Activated CD8-positive, alpha-beta memory T cell treated with anti-CD3 and anti-CD28 coated beads, Interleukin-2, amount 50 U/mL, for 48 hours (primary cell): Measurements from ENCODE around the gene CBLC.

ENCODE experiments used
- DNase-seq: peaks from one replicate; pipeline ENCODE4 v3.0.0-alpha.2; 2020

CBLC gene

DNA sequence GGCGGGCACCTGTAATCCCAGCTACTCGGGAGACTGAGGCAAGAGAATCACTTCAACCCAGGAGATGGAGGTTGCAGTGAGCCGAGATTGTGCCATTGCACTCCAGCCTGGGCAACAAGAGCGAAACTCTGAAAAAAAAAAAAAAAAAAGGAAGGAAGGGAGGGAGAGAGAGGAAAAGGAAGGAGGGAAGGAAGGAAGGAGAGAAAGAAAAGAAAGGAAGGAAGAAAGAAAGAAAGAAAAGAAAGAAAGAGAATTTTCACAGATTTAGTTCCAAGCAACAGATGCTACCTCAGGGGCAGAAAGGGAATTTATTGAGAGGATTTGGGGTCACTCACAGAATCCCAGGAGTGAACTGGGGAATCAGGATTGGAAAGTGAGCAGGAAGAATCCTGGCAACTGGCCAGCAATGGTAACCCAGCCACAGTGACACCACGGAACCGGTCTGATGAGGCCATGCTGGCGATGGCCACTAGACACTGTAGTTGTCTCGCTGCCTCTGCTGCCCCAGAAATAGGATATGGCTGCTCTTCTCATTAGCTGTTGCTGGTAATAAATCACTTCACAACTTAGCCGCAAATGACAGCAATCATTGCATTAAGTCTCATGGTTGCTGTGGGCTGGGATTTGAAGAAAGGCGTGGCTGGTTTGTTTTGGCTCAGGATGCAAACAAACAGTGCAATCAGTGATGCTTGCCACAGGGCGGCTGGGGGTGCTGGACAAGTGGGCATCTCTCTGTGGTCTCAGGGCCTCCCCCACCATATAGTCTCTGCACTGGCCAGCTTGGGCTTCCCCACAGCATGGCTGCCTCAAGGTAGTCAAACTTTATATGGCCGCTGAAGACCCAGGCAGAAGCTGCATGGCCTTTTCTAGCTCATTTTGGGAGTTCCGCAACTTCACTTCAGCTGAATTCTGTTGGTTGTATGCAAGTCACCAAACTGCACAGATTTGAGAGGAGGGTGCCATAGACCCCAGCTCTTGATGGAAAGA, 26.0 kb downstream of the CBLC start:
- no peak for DNase-seq

DNA sequence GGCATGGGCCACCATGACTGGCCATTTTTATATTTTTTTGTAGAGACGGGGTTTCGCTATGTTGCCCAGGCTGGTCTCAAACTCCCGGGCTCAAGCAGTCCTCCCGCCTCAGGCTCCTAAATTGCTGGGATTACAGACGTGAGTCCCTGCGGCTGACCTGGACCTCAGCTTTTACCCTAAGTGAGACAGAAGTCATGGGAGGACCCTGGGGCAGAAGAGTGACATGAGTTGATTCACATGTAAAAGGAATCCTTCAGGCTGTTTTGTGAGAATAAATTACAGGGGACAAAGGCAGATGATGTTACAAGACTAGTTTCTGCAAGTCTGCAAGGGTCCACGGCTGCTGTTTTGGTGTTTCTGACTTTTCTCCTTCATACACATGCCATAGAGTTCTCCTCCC, 28.6 kb downstream of the CBLC start:
- no peak for DNase-seq

DNA sequence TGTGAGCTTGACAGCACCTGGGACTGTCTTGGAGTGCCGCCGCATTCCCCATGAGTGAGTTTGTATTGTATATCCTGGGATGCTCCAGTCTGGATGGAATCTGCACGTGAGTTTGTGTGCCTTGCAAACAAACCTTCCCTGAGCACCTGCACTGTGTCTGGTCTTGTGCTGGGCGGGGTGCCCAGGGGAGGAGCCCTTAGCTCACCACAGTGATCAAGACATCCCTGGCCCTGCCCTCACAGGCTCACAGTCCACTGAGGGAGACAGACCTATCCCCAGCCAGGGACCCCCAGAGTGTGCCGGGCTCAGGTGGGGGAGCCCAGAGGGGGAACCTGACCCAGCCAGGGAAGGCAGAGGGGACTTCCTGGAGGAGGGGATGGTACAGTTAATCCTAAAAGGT, 29.5 kb downstream of the CBLC start:
- DNase-seq = no peak

DNA sequence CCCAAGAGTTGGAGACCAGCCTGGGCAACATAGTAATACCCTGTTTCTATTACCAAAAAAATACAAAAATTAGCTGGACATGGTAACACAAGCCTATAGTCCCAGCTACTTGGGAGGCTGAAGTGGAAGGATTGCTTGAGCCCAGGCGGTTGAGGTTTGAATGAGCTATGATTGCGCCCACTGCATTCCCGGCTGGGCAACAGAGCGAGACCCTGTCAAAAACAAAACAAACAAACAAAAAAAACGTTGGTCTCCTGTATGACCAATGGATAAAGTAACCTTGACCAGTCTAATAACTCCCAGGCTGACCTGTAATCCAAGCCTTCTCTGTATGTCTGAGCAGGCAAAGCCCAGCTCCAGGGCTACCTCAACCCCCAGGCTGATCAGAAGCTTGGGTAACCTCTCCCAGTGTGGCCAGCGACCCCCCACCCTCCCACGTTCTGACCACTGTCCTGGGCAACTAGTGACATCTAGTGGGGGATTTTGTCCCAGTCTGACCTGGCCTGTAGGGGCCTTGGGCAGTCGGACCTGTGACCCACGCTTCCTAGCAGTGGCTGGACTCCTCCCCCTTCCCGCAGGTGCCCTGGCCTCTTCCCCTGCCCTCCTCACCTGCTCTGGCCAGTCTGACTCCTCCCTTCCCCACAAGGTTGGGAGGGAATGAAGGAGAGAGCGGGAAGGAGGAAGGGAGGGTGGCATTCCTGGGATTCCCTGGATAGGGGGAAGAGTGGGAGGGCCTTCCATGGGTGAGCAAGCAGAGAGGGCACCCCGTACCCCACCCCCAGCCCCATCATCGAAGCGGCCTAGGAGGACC, 30.2 kb downstream of the CBLC start:
- DNase-seq = no peak

DNA sequence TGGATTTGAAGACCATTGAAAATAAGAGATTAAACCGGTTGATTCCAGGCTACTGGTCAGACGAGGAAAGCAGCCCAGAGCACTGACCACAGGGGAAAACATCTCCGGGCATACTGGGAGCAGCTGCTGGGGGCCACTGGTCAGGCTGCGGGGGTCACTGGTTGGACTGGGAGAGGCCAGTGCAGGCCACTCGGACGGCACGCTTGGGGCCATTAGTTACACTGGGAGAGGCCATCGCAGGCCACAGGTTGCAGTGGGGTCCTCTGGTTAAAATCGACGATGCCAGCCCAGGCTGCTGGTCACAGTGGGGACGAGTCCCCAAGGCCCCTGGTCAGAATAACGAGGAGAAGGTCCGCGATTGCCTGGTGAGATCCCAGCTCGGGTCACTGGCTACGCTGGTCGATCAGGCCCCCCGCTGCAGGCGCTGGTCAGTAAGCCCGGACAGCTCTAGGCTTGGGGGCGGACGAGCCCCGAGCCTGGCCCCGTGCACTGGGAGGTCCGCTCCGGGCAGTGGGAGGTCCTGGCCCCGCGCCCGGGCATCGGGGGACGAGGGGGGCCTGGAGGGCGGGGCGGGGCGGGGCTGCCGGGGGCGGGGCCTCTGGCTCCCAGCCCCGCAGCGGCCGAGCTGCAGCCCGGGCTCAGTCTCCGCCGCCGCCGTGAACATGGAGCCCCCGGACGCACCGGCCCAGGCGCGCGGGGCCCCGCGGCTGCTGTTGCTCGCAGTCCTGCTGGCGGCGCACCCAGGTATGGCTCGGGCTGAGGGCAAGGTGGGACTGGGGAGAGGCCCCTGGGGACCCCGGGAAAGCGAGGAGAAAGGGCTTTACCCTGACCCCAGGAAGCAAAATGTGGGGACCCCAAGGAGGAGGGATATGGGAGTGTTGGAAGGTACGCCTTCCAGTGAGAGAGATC, 31.0 kb downstream of the CBLC start, which contains the start of gene BCAM:
Gene BCAM (plus strand): TSS at position 641 of the 909 bp plus-strand sequence. CDS start 22 bp downstream, at position 663.
- DNase-seq = no peak

DNA sequence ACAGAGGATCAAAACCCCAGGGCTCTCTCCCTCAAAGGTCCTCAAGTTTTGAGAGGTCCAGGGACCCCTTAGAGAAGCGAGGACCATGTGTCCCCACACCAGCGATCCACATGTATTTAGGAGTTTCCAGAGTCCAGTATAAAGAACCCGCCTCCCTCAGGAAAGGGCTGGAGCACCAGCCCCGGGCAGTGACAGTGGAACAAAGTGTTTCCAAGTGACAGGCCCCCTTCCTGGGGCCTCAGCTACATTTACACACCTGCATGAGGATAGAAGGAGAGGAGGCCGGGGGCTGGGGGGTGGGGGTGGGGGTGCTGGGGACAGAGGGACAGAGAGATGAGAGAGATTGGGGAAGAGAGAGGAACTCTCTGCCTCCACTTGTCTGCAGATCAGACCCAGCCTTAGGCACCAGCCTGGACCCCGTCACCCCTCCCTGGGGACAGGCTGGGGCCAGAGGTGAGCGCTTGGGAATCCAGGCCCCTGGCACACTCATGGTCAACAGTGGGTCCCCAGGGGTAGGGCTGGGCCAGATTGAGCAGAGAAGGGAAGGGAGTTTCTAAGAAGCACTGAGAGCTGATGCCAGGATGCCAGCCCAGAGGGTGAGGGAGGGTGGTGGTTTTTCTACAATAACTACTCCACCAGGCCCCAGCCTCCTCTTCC, 32.0 kb downstream of the CBLC start:
- DNase-seq = no peak

DNA sequence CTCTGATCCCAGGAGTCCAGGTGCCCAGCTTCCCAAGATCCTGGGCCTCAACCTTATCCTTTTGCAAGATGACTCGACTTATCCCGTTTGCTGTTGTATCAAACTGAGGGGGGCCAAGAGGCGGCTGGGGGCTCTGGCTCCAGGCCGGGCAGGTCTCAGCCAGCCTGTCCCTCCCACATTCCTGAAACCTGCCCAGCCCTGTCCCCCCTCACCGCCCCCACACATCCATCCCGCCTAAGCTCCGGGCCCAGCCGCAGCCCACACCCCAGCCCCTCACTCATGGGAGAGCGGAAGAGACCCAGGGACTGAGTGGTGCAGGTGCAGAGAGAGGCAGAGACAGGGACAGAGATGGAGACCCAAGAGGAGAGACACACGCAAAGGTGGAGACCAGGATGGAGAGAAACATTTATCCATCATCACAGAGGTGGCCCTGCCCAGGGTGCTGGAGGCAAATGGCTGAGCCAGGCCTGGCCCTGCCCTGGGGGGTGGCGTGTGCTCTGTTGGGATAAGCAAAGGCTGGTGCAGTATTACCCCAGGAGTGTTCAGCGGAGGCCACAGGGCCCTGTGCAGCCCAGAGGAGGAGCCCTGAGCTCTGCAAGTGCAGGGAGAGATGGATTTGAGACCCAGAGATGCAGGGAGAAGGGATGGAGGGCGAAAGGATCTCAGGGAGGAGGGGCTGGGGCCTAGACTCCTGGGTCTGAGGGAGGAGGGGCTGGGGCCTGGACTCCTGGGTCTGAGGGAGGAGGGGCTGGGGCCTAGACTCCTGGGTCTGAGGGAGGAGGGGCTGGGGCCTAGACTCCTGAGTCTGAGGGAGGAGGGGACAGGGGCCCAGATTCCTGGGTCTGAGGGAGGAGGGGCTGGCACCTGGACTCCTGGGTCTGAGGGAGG, 32.8 kb downstream of the CBLC start:
- DNase-seq = no peak

DNA sequence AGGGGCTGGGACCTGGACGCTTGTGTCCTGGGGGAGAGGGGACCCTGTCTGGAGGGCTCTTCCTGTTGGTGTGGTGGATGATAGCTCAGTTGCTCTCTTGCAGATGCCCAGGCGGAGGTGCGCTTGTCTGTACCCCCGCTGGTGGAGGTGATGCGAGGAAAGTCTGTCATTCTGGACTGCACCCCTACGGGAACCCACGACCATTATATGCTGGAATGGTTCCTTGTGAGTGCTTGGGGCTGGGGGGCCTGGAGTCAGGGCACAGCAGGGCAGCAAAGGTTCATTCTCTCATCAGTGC, 33.4 kb downstream of the CBLC start:
- DNase-seq = no peak

DNA sequence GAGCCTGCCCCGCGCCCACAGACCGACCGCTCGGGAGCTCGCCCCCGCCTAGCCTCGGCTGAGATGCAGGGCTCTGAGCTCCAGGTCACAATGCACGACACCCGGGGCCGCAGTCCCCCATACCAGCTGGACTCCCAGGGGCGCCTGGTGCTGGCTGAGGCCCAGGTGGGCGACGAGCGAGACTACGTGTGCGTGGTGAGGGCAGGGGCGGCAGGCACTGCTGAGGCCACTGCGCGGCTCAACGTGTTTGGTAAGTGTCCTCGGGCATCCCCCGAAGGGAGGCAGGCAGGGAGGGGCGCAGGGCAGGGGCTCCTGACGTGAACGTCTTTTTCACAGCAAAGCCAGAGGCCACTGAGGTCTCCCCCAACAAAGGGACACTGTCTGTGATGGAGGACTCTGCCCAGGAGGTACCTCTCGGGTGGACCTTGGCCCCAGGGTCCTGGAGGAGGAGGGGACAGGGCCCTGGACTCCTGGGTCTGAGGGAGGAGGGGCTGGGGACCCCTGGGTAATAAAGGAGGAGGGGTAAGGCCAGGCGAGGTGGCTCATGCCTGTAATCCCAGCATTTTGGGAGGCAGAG, 34.5 kb downstream of the CBLC start:
- no peak for DNase-seq

DNA sequence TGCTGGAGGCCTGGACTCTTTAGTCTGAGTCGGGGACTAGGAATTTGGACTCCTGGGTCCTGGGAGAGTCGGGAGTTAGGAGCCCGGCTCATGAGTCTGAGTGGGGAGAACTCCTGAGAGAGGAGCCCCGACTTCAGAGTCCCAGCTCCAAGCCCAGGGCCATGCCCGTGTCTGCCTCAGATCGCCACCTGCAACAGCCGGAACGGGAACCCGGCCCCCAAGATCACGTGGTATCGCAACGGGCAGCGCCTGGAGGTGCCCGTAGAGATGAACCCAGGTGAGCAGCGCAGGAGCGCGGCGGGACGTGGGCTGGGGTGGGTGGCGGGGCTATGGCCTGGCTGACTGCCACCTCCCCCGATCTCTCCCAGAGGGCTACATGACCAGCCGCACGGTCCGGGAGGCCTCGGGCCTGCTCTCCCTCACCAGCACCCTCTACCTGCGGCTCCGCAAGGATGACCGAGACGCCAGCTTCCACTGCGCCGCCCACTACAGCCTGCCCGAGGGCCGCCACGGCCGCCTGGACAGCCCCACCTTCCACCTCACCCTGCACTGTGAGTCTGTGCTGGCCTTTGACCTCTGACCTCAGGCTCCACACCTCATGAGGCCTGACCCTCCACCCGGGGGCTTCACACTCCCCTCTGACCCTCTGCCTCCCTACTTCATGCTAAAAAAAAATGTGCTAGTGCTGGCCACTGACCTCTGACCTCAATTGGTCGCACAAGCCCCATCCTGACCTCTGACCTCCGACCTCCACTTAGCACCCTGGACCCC, 35.6 kb downstream of the CBLC start:
- DNase-seq = no peak

DNA sequence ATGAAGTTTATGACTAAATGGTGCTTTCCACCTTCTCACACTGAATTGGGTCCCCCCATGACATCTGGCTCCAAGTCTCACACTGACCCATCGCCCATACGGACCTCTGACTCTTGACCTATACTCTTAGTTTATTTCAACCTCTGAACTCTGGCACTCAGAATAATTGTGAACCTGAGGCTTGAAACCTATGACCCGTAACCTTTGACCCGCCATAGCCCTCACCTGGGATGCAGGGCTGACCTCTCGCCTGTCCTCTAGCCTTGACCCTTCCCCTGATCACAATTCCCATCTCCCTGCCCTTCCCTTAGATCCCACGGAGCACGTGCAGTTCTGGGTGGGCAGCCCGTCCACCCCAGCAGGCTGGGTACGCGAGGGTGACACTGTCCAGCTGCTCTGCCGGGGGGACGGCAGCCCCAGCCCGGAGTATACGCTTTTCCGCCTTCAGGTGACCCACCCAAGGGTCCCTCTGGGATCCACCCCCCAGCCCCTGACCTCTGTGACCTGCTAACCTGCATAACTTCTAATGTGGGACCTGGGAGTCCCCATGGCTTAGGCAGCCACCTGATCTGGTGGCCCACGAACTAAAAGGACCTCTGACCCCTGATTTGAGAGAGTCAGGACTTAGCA, 36.3 kb downstream of the CBLC start:
- no peak for DNase-seq

DNA sequence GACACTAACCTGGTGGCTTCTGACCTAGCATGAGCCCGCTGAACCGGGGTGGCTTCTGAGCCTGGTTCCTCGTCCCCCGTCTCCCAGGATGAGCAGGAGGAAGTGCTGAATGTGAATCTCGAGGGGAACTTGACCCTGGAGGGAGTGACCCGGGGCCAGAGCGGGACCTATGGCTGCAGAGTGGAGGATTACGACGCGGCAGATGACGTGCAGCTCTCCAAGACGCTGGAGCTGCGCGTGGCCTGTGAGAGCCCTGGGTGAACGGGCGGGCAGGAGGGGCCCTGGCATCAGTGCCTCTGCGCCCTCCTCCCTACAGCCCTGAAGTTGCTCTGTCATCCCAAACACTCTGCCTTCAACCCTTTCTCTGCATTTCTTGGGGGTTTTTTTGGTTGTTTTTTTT, 36.8 kb downstream of the CBLC start:
- no peak for DNase-seq

DNA sequence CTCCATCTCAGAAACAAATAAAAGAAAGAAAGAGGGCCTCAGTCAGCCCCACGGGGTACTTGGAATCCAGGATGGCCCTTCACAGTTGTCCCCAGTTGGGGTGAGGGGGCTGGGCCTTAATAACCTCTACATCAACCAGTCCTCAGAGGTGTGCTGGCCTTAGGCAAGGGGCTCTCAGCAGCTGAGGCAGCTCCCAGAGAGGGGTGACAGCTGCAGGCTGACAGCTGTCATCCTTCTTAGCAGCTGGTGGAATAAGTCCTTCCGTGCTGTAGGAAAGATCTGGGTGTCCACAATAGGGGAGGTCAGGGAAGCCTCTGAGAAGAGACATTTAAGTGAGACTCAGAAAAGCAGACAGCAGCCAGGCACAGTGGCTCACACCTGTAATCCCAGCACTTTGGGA, 38.6 kb downstream of the CBLC start:
- DNase-seq = no peak

DNA sequence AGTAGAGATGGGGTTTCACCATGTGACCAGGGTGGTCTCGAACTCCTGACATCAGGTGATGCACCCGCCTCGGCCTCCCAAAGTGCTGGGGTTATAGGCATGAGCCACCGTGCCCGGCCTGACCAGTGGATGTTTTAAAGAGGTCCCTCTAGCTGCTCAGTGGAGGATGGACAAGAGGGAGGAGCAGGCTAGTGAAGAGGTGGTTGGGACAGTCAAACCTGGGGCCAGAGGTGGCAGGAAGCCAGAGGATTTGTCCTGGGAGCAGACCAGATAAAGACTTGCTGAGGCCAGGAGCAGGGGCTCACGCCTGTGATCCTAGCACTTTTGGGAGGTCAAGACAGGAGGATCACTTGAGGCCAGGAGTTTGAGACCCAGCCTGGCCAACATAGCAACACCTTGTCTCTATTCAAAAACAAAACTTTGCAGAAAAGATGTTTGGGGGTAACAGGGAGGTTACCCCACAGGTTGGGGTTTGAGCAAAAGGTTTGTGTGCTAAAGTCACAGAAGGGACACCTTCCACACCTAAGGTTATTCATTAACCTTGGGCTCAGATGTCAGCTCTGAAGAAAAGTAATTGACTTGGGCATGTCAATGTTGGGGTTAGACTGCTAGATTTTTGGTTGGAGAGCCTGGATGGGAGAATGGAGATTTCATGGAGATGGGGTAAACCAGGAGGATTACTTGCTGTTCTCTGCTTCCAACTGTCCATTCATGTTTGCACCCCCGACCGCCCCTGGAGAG, 40.2 kb downstream of the CBLC start:
- DNase-seq = no peak

DNA sequence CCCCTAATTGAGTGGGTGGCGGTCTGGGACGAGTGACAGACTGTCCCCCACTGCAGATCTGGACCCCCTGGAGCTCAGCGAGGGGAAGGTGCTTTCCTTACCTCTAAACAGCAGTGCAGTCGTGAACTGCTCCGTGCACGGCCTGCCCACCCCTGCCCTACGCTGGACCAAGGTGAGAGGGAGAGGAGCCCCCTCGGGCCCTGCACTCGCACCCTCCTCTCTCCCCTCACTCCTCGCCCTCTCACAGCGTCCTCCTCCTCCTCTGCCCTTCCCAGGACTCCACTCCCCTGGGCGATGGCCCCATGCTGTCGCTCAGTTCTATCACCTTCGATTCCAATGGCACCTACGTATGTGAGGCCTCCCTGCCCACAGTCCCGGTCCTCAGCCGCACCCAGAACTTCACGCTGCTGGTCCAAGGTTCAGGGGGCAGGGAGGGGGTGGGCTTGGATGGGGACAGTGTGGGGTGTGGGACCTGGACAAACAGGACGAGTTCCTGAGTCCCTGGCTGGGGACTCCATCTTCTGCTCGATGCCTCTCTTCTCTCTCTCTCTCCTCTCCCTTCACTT, 40.9 kb downstream of the CBLC start:
- DNase-seq = no peak

DNA sequence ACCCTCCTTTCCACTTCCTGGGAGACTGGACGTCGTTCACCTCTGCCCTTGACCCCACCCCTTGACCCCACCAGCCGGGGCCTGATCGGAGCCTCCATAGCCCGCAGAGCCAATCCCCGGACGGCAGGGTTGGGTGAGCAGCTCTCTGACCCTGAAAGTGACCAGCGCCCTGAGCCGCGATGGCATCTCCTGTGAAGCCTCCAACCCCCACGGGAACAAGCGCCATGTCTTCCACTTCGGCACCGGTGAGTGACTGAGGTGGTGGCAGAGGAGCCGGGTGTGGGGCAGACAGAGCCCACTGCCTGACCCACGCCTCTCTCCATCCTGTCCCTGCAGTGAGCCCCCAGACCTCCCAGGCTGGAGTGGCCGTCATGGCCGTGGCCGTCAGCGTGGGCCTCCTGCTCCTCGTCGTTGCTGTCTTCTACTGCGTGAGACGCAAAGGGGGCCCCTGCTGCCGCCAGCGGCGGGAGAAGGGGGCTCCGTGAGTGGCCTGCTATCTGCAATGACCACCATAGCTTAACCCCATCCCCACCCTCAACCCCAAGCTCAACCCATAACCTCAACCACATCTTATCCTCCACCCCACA, 41.6 kb downstream of the CBLC start:
- DNase-seq = no peak

DNA sequence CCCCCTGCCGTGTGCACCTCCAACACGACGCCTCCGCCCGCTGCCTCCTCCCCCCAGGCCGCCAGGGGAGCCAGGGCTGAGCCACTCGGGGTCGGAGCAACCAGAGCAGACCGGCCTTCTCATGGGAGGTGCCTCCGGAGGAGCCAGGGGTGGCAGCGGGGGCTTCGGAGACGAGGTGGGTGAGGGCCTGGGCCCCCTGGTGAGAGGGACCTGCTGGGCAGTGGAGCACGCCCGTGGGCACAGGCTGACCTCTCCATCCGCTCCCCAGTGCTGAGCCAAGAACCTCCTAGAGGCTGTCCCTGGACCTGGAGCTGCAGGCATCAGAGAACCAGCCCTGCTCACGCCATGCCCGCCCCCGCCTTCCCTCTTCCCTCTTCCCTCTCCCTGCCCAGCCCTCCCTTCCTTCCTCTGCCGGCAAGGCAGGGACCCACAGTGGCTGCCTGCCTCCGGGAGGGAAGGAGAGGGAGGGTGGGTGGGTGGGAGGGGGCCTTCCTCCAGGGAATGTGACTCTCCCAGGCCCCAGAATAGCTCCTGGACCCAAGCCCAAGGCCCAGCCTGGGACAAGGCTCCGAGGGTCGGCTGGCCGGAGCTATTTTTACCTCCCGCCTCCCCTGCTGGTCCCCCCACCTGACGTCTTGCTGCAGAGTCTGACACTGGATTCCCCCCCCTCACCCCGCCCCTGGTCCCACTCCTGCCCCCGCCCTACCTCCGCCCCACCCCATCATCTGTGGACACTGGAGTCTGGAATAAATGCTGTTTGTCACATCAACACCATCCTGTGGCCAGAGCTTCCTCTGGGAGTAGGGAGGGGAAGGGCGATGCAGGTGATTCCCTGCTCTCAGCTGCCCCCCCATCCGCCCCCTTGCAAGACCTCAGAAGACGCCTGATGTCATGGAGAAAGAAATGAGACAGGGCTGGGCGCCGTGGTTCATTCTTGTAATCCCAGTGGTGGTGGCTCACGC, 43.2 kb downstream of the CBLC start:
- DNase-seq = no peak
